KOPT-K1 (cell line): ENCODE results near the gene ARX.

Experiments
- H3K27ac ChIP-seq: fragments of 200-600 bp; sonication (generic); 2 replicates; pipeline ENCODE4 v1.5.1; 2016; ENCODE audit warnings: antibody characterized with exemption, mild to moderate bottlenecking, low read depth, low read length; ENCODE audit not compliant: poor library complexity, severe bottlenecking
- H3K36me3 ChIP-seq: fragments of 200-600 bp; sonication (generic); 2 replicates; pipeline ENCODE4 v1.5.1; 2017; ENCODE audit warnings: antibody characterized with exemption, mild to moderate bottlenecking, low read length, moderate library complexity; ENCODE audit not compliant: insufficient read depth
- H3K9me3 ChIP-seq: fragments of 200-600 bp; sonication (generic); 2 replicates; pipeline ENCODE4 v1.5.1; 2017; ENCODE audit warnings: antibody characterized with exemption, low read length, mild to moderate bottlenecking; ENCODE audit not compliant: insufficient read depth, poor library complexity, severe bottlenecking

Gene ARX

DNA sequence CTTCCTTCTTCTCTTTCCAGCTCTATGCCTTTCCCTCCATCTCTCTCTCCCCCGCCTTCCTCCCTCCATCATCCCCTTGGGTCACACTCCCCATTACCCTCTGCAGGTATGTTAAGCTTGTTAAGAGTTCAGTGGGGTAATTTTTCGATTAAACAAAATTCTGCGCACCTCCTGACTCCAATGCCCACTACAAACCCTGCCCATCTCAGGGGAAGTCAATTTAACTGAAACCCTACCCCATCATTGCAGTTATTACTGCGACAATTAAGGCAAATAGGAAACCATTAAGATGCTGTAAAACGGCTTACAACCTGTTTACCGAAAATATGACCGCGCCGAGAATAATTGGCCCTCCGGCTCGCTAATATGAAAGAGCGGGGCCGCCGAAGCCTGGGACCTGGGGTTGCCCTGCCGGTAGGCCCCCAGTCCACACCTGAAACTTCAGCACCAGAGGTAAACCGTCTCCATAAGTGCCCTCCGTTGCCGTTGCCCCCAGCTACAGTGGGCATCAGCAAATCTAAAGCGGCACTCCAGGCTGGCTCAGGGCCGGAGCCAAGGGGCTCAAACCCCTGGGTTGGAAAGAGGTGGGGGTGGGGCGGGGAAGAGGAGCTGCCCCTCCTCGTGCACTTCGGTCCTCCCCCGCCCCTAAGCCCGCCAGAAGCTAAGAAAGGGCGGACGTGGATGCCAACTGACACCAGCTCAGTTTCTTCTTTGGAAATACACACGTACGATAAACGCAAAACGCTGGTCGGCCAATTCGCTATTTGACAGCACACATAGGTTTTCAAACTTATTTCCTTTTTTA is 4.8 kb downstream of the ARX start:
- Histone ChIP-seq H3K36me3 (no peaks in the 10 kb centered on the region), H3K9me3 (no peaks in the 10 kb centered on the region), H3K27ac (no peak overlapping the region)

DNA sequence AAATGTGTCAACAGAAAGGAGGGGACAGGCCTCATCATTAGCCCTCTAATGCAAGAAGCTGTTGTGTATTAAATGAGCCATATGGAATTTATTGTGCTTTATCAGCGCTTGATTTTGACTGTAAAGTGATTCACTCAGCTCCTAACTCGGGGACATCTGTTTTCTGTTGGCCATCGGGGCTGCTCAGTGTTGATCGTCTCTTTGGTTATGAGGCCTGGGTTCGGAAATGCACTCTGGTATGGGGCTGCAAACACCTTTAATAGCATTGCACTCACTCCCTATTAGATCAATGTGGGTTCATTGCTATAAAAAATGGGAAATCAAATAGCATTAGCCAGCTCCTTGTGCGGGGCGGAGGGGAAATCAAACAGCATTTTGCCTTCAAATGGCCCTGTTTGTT is 6.4 kb downstream of the ARX start:
- no peak overlapping the region for H3K27ac ChIP-seq
- H3K9me3 ChIP-seq: no peaks in the 10 kb centered on the region
- no peaks in the 10 kb centered on the region for H3K36me3 ChIP-seq

DNA sequence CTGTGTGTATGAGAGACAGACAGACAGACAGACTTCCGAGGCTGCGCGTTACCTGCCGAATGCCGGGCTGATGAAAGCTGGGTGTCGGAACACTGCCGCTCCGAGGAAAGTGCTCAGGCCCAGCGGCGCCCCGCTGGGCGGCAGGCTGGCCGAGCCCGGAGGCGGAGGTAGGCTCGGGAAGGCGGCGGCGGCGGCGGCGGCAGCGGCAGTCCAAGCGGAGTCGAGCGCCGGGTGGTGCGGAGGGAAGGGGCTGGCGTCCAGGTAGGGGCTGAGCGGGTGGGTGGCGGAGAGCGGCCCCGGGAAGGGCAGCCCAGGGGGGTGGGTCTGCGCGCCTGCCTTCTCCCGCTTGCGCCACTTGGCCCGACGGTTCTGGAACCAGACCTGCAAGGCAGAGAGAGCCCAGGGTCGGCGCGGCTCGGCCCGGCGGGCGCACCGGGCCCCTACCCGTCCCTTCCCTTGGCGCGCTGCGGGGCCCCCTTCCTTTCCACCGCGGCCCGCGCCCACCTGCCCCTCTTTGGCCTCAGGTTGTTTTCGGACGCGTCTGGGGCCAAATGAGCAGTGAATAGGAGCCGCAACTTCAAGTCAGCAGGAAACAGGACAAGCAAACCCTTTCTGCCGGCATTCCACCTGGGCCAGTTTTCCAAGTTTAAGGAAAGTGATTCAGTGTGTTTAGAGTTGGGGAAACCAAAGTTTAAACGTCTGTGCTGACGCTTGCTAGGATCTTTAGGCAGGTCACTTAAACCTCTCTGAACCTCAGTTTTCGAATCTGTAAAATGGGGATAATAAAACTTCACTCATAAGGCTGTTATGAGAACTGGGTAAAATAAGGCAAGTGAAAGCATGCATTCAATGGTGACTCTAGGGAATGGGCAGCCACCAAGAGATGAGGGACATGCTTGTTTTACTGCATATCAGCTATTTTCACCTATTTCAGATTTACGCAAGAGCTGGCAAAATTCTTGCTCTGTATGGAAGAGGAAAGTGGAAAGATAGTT is 8.4 kb downstream of the ARX start:
- no peaks in the 10 kb centered on the region for H3K36me3 ChIP-seq
- no peaks in the 10 kb centered on the region for H3K9me3 ChIP-seq
- H3K27ac ChIP-seq: no peak overlapping the region

DNA sequence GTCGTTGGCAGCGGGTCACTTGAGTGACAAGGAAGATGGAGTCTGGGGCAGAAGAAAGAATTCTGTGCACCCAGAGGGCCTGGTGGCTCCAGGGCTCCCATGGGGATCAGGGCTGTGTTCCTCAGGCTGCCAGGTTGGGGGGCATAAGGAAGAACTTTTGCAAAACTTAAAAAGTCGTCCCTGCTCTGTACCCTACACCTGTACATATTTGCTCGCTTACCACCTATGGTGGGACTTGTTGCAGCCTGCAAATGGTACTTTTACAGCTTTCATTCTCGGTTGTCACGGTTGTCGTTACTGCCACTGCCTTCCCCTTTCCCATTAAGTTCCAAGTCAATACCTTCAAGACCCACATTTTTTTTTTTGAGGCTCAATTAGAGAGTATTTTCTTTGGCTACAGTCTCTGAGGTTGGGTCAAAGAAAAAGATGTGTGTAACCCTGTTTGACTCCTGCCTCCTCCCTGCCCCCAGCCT is 9.1 kb downstream of the ARX start:
- H3K27ac ChIP-seq: no peak overlapping the region
- no peaks in the 10 kb centered on the region for H3K9me3 ChIP-seq
- no peaks in the 10 kb centered on the region; the same call in 1 of the 2 replicates for H3K36me3 ChIP-seq

DNA sequence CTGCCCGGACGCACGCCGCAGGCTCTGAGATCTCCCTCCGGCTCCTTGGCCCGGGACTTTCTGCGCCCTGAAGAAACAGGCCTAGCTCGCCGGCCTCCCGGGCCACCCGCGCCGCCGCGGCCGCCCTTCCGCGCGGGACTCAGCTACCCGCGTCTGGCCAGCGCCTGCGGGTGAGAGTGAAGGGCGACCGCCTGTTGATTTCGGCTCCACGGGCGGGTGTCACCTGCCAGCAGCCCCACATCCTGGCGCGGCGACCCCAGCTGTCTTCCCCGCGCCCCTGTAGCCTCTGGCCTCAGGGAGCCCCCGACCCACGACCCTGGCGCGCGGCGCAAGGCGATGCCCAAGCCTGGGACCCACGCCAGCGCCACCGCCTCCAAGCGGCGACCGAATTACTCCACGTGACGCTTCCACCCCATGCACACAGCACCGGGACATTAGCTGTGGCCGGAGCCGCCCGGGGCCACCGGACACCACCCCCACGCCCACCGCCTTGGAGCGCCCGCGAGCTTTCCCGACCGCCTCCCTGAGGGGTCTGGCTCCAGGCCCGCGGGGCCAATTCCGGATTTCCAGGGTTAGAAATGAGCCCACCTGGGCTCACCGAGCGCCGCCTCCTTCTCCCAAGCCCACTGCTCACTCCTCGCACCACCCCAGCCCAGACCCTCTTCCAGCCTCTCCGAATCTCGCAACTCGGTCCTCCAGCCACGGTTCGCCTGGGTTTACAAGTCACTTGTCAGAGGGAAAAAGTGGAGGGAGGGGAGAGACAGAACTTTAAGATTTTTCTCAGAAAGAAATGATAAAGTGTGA is 10.2 kb downstream of the ARX start:
- H3K36me3 ChIP-seq: no peaks in the 10 kb centered on the region; the same call in 1 of the 2 replicates
- H3K27ac ChIP-seq: no peak overlapping the region
- no peaks in the 10 kb centered on the region for H3K9me3 ChIP-seq

DNA sequence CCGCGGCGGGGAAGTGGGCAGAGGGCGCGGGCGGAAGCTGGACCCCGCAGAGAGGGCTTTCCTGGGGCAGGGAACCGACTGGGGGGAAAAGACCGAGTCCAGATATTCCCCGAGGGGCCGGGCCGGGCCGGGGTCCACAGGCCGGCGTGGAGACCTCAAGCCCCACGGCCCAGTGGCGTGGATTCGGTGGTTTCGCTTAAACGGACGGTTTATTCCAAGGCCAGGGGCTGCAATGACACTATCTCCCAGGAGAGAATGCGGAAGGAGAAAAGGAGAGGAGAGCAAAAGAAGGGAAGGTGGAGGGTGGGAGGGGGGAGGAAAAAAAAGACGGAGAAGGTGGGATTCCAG is 10.8 kb downstream of the ARX start:
- no peaks in the 10 kb centered on the region; the same call in 1 of the 2 replicates for H3K36me3 ChIP-seq
- H3K27ac ChIP-seq: no peak overlapping the region
- H3K9me3 ChIP-seq: no peaks in the 10 kb centered on the region

DNA sequence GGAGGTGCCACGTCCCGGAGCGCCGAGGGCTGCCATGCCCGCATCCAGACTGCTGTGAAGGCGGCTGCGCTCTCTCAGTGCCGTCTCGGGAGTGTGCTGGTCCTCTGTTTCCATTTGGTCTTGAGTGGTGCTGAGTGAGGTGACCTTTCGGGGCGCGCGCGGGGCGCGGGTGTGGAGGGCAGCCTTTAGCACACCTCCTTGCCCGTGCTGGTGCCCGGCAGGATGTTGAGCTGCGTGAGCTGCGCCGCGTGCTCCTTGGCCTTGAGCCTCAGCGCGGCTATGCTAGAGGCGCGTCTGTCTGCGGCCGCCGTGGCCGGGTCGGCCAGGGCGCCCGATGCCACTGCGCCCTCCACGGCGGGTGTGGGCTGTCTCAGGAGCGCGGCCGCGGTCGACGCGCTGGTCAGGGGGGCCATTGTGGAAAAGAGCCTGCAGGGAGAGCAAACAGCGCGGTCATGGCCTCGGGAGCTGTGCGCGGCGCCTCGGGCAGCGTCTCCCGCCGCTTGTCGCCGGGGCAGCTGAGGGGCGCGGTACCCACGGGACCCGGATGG is 11.2 kb downstream of the ARX start:
- Histone ChIP-seq H3K36me3 (peaks cover 4% of the 10 kb centered on the region; the same call in 1 of the 2 replicates), H3K9me3 (no peaks in the 10 kb centered on the region)

DNA sequence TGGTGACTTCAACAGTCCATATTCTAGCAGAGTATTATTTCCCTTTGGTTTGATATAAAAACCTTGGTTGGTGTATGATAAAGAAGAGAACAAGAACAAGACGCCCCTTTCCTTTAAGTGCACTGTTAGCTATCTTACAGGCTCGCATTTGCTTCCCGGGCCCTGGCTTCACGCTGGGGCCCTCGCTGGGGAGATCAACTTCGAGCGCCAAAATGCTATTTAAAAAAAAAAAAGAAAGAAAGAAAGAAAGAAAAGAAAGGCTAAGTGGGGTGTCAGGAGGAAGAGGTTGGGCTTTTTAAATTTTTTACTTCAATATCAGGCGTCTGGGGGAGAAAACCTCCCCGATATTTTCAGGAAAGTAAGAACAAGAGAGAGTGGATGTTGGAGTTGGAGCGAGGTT is 11.7 kb downstream of the ARX start:
- no peaks in the 10 kb centered on the region for H3K9me3 ChIP-seq
- peaks cover 9% of the 10 kb centered on the region; the same call in 1 of the 2 replicates for H3K36me3 ChIP-seq
- H3K27ac ChIP-seq: no peak overlapping the region

More for the DNA sequence above, 11.2 kb downstream of the ARX start:
- H3K27ac ChIP-seq: no peak overlapping the region

DNA sequence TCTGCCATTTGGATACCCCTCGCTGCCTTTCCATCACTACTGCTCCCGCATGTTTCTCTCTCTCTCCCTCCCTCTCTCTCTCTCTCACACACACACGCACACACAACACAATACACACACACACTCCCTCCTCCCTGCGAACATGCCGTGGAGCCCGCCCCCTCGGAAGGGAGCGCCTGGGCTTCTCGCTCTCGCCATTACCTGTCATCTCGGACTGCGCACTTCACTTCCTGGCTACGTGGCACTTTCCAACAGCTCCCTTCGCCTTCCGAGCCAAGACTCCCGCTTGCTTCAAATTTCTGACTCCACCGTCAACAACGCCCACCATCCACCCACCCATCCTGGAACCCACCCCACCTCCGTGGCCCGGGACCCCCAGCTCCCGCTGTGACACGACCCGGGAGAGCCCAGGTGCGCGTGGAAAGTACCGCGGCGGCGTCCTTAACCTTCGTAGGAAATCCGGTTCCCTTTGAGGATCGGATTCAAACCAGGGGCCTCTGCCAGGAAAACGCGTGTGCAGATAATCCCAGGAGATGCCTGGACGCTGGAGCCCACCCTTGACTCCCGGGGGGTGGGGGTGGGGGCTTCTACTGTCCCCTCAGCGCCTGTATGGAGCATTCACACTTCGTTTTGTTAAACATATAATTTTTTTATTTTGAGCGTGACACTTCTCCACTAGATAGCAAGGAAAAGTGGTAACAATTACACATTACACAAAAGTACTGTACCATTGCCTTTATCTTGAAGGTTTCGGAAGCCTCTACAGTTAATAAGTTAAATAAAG is 12.5 kb downstream of the ARX start:
- no peaks in the 10 kb centered on the region for H3K9me3 ChIP-seq

DNA sequence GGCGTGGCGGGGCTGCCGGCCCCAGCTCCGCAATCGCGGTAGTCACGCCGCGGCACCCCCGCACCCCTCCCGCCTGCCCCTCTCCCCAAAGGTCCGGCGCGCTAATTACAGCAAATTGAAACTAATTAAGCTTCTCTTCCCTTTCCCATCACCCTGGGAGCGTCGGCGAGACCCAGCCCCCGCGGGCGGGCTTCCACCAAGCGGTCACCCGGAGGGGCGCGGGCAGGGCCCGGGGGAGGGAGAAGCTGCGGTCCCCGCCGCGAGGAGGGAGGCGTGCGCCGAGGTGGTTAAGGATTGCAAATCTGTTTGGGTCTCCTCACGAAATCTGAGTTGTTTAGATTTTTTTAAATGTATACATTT is 13.1 kb downstream of the ARX start:
- Histone ChIP-seq H3K36me3 (peaks cover 10% of the 10 kb centered on the region; the same call in 1 of the 2 replicates), H3K9me3 (no peaks in the 10 kb centered on the region), H3K27ac (no peak overlapping the region)

More for the DNA sequence above, 12.5 kb downstream of the ARX start:
- no peak overlapping the region for H3K27ac ChIP-seq
- peaks cover 9% of the 10 kb centered on the region; the same call in 1 of the 2 replicates for H3K36me3 ChIP-seq

DNA sequence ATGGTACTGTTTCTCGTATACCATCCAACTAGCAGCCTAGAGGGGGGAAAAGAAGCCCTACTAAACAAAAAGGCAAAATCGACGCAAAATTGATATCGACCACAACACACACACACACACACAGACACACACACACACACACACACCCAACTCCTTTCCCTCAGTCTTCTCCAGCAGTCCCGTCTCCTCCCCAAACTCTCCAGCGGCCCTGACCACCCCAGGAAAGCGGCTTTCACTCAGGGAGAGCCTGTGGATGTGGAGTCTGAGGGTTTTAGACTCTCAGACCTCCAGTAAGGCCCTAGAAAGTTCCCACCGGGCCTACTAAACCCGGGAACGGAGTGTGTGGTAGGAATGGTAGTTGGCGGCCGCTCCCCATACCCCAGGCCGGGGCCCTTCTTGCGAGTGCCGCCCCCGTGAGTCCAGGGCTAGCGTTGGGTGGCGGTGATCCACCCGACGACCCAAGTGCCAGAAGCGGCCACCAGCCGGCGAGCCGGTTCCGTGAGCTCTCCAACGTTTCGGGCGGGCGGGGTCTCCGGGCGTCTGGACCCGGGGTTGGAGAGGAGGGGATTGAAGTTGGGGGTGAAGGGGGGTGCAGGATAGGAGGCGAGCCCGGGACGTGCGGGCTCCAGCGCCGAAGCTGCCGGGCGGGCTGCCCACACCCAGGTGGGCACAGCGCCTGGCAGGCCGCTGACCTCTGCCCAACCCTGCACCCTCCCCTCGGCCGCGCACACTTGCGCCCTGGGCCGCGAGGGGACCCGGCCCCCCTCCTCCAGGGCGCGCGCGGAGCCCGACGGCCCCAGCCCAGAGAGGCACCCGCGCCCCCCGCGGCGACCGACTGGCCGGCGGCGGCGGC is 13.7 kb downstream of the ARX start:
- peaks cover 14% of the 10 kb centered on the region; the same call in 1 of the 2 replicates for H3K36me3 ChIP-seq
- no peaks in the 10 kb centered on the region for H3K9me3 ChIP-seq
- H3K27ac ChIP-seq: no peak overlapping the region

DNA sequence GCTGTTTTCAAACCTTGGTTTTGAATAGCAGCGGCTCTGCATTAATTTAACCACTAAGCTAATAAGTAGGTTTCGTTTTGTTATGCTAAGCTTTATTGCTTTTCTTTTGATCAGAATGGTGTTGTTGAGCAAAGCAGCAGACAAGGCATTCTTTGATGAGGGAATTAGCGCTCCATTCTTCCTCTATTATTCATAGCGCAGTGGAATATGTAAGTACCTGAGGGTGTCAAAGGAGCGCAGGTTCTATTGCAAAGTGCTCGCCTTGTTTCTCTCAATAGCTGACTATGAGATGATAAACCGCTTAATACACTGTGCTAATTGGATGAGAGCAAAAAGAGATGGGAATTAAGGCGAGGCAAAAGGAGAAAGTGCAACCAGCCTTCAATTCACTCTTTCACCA is 16.3 kb downstream of the ARX start:
- Histone ChIP-seq H3K9me3 (no peaks in the 10 kb centered on the region), H3K36me3 (peaks cover 28% of the 10 kb centered on the region; the same call in 1 of the 2 replicates), H3K27ac (no peak overlapping the region)

DNA sequence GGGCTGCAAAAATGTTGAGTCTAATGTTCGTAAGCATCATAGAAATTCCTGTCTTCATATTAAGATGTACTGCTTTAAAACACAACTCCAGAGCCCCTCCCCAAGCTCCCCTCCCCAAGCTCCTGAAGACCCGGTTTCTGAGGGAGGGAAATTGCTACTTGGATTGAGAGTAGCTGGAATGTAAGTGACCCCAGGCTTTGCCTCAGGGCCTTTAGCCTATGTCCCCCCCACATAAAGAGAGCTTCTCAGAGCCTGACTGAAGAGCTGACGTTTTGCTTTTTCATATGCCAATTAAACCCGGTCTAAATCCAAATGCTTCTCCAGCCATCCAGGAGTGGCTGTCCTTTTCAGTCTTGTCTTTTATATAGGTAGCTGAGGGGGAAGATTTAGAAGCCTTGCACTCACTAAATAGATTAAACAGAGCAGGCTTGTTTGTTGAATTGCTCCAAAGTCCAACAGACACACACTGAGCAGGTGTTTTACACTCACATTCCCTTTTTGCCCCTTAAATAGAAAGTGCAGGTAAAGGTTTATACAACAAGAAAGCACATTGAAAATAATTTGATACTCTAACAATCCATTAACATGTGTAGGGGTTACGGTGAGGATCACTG is 19.6 kb downstream of the ARX start:
- Histone ChIP-seq H3K27ac (no peak overlapping the region), H3K36me3 (peaks cover 28% of the 10 kb centered on the region; the same call in 1 of the 2 replicates), H3K9me3 (no peaks in the 10 kb centered on the region)
